MM.1S (cell line): ENCODE measurements around the gene NXT1.

Experiments
- EZH2 ChIP-seq: fragments of 300-600 bp; sonication (generic); optimal IDR thresholded peaks from 2 replicates; pipeline ENCODE3; 2017; ENCODE audit warnings: low read depth, mild to moderate bottlenecking, antibody characterized with exemption, low read length, mixed read lengths
- EZH2phosphoT487 ChIP-seq: fragments of 300-600 bp; sonication (generic); IDR thresholded peaks from 2 replicates; pipeline ENCODE4 v1.6.1; 2018; ENCODE audit warnings: antibody characterized with exemption, low read length
- TF ChIP-seq, protein P1 (sequence below): fragments of 300-600 bp; sonication (generic); IDR thresholded peaks from 2 replicates; pipeline ENCODE4 v1.5.1; 2016; ENCODE audit warnings: antibody characterized with exemption, low read length, mixed read lengths

DNA sequence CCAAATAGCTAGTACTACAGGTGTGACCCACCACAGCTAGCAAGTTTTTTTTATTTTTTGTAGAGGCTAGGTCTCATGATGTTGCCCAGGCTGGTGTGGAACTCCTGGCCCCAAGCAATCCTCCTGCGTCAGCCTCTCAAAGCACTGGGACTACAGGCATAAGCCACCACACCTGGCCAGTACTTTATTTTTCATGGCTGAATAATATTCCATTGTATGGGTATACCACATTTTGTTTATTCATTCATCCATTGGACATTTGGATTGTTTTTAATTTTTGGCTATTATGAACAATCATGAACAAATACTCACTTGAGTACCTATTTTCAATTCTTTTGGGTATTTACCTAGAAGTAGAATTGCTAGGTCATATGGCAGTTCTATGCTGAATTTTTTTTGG, 7.0 kb upstream of the NXT1 start:
- TF ChIP-seq, protein P1, sequence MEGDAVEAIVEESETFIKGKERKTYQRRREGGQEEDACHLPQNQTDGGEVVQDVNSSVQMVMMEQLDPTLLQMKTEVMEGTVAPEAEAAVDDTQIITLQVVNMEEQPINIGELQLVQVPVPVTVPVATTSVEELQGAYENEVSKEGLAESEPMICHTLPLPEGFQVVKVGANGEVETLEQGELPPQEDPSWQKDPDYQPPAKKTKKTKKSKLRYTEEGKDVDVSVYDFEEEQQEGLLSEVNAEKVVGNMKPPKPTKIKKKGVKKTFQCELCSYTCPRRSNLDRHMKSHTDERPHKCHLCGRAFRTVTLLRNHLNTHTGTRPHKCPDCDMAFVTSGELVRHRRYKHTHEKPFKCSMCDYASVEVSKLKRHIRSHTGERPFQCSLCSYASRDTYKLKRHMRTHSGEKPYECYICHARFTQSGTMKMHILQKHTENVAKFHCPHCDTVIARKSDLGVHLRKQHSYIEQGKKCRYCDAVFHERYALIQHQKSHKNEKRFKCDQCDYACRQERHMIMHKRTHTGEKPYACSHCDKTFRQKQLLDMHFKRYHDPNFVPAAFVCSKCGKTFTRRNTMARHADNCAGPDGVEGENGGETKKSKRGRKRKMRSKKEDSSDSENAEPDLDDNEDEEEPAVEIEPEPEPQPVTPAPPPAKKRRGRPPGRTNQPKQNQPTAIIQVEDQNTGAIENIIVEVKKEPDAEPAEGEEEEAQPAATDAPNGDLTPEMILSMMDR = no peak
- TF ChIP-seq EZH2 = no peak
- no peak for TF ChIP-seq EZH2phosphoT487
